IPS-18c (cell line): ENCODE measurements around the gene DUS3L.

ENCODE experiments used
- H3K4me3 ChIP-seq: 2 replicates; pipeline ENCODE4 v1.7.0; 2013; ENCODE audit warnings: low read depth, mild to moderate bottlenecking, low read length, moderate library complexity; ENCODE audit not compliant: insufficient read depth
- H3K9me3 ChIP-seq: one replicate; pipeline ENCODE4 v1.6.1; 2013; ENCODE audit warnings: mild to moderate bottlenecking, low read length, moderate library complexity; ENCODE audit not compliant: control insufficient read depth, insufficient read depth

Gene DUS3L

DNA sequence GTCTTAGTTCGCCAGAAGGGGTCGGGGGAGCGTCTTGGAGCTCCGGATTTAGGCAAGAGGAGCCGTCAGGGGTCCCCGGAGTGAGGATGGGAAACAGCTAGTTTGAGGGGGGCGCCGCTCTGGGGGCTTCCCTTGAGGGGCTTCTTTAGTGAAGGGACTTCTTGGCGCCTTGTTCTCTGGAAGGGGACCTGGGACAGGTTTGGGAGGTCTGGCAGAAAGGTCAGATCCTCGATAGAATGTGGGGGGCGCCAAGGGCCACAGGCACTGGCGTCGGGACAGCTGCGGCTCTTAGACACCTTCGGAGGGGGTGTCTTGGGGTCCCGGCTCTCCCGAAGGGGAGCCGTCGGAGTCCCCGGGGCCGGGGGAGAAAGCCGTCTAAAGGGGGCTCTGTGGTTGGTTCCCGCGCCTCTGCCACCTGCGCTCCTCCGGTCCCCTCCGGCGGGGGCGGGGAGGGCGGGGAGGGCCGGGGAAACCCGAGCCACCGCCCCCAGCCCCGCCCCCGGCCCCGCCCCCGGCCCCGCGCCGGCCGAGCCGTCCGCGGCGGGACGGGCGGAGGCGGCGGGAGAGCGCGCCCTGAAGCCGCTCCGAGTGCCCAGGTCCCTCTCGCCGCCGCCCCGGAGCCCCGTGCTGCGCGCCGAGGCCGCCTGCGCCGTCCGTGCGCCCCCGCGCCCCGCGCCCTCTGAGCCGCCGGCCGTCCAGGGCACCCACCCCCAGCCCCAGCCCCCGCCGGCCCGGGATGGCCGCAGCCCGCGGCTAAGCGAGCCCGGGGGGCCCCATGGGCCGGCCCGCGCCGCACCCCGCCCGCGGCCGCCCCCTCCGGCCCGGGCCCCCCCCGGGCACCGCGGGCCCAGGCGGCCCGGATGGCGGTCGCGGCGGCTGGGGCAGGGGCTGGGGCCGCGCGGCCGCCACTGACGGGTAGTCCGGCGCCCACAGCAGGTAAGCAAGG is 13.8 kb upstream of the DUS3L start, which contains the start of gene NRTN:
Gene NRTN (plus strand): TSS at position 552 of the 946 bp plus-strand sequence. CDS start 19,099 bp downstream, outside the sequence.
- H3K4me3 ChIP-seq, result peak within 1 kb of the TSS; percentile 49
- H3K9me3 ChIP-seq, result no peaks in the 10 kb centered on the region

DNA sequence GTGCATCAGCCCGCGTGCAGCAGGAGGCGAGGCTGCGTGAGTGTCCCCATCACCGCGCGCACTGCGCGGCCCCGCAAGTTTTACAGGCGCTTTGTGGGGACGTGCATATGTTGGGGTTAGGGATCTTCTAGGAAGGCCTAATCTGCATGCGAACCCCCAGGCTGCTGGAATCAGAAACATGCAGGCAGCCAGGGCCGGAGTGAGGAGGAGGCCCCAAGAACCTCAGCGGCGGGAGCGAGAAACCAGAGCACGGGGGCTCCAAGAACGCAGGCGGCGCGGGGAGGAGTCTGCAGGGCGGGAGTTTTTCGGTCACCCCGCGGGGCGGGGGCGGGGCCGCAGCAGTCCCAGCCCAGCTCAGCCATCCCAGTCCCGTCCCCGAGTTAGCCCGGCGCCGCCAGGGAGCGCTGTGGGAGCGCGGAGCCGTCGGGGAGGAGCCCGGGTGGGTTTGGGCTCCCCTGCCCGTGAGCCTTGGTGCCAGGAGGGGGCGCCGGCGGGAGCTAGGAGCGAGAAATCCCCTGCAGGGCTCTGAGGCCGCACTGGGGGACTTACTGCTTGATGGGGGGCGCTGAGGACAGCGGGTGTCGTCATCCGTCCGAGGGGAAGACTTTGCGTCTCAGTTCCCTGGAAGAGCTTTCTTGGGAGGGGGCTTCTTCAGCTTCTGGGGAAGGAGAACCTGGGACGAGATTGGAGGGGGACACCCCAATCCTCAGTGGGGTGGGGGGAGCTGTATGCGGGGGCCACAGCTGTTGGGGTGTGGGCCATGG is 13.0 kb upstream of the DUS3L start:
- H3K9me3 ChIP-seq, result no peaks in the 10 kb centered on the region
- peak overlapping the region; percentile 28; the same call in 1 of the 2 replicates for H3K4me3 ChIP-seq

DNA sequence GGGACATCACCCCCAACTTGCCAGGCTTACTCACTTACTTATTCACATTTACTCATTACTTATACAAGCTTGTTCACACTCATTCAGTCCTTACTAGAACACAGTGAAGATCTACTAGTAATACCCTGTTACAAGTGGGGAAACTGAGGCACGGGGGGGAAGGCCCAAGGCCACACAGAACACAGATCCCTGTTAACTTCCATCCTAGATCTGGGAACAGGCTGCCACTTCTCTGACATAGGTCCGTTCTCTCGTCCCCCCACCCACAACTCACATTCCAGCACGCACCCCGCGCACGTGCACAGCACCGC is 12.4 kb upstream of the DUS3L start:
- peak overlapping the region; percentile 16; the same call in 1 of the 2 replicates for H3K4me3 ChIP-seq
- no peaks in the 10 kb centered on the region for H3K9me3 ChIP-seq

DNA sequence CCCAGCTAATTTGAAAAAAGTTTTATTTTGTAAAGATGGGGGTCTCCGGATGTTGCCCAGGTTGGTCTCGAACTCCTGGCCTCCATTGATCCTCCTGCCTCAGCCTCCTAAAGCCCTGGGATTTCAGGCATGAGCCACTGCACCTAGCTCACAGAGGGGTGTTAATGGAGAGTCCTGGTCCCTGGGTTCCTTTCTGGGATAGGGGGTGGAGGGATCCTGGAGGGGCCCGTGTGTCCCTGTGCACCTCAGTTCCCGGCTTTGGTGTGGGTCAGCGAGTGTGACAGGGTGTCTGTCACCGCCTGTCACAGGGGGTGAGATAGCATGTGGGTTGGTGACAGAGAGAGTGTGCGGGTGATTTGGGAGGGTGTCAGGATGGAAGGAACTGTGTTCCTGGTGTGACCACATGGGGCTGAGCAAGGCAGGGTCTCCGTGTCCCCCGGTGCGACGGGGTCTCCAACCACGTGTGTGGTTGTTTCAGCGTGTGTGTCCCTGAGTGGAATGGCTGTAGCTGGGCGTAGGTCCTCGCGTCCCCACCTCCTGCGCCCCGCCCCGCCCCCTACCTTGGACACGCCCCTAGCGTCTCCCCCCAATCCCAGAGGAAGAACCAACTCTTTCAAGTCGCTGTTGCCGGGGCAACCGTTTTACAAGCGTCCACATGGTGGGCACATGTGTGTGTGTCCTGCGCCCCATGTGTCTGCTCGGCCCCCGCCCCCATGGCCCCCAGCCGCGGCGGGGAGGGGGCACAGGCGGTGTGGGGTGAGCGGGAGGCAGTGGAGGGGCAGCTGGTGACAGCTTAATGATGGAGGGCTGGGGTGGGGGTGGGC is 11.0 kb upstream of the DUS3L start:
- Histone ChIP-seq H3K4me3 (no peak overlapping the region; the same call in 1 of the 2 replicates), H3K9me3 (no peaks in the 10 kb centered on the region)

DNA sequence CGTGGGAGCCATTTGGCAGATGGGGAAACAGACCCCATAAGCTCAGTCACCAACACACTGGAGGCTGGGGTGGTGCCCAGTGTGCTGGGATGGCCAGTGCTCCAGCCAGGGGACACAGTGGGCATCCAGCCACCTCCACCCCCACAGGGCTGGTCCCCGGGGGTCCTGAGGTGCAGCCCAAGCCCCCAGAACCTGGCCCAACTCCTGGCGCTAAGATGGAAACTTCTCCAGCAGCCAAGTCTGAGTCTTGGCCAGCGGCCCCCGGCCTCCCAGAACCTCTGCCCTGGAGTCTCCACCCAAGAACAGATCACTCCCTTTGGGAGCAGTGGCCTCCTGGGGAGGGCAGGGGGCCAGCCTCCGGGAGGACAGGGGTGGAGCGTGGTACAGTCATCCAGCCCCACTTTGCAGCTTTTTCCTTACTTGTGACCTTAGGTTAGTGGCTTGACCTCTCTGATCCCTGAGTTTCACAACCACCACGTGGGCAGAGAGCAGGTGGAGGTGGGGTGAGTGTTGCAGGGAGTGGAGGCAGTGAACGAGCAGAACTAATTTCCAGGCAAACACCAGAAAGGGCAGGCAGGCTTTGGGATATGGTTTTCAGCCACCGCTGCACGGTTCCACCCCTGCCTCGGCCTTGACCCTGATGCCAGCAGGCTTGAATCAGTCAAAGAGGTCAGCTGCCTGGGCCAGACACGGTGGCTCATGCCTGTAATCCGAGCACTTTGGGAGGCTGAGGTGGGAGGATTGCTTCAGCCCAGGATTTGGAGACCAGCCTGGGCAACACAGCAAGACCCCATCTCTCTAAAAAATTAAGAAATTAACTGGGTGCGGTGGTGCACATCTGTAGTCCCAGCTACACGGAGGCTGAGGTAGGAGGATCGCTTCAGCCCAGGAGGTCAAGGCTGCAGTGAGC is 9.7 kb upstream of the DUS3L start:
- no peaks in the 10 kb centered on the region for H3K9me3 ChIP-seq
- H3K4me3 ChIP-seq, result no peak overlapping the region

DNA sequence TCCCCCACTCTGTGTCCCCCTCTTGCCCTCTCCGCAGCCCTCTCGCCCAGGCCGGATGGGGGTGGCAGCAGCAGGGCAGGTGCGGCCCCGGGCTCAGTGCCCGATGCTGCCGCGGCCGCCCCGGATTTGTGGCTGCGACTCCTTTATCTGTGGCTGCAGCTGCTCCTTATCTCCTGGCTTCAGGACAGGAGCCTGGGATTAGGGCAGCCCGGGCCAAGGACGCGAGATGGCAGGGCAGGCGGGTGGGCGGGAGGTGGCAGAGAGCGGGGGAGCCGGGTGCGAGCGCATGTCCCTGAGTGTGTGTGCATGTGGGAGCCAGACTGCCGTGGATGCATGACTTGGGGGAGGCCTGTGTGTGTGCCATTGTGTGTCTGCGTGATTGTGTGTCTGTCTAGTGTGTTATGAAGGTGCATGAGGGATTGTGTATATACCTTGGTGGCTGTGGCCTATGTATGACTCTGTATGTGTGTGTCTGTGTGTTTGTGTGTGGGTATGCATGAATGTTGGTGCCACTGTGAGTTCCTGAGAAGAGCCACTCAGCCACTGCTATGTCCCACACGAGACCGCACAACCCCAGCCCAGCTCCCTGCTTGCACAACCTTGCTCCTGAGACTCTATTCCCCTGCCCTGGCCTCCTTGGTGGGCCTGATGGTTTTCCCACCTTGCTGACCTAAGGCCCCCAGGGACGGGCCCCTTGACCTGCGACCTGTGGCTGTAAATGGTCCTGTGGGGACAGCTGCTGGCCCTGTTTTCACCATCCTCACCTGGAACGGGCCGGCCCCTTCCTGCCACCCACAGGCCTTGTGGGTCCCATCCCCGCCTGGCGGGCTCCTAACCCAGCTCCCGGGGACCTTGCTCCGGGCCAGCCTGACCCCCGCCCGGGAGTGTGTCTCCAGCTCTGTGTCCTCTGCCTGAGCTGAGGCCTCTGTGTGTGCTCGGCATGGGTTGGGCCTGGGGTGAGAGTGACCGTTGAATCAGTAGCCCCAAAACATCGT is 8.6 kb upstream of the DUS3L start:
- Histone ChIP-seq H3K9me3 (no peaks in the 10 kb centered on the region), H3K4me3 (no peak overlapping the region)

DNA sequence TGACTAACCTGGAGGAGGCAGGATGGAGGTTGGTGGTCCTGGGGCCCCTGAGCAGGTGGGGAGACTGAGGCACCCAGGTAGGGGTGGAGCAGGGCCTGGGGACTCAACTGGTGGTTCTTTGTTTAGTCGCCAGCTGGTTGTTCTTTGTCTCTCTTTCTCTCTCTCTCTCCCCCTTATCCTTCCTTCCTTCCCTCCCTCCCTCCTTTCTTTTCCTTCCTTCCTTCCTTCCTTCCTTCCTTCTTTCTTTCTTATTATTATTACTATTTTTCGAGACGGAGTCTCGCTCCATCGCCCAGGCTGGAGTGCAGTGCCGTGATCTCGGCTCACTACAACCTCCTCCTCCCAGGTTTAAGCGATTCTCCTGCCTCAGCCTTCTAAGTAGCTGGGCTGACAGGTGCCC is 7.3 kb upstream of the DUS3L start:
- Histone ChIP-seq H3K4me3 (no peak overlapping the region), H3K9me3 (no peaks in the 10 kb centered on the region)

DNA sequence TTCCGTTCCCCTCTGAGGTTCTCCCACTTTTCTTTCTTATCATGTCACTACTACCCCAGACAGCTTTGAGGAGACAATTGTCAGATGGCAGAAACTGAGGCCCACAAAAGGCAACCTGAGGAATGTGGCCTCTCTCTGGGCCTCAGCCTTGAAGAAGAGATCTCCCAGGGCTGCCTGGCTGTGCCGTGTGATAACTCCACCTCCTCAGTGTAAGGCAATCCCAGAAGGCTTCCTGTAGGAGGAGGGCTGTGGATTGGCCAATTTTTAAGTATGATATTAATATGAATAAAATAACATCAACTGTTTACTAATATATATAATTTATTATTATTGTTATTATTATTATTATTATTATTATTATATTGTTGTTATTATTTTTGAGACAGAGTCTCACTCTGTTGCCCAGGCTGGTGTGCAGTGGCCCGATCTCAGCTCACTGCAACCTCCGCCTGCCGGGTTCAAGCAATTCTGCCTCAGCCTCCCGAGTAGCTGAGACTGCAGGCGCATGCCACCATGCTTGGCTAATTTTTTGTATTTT is 4.5 kb upstream of the DUS3L start:
- Histone ChIP-seq H3K9me3 (no peaks in the 10 kb centered on the region), H3K4me3 (no peak overlapping the region)

DNA sequence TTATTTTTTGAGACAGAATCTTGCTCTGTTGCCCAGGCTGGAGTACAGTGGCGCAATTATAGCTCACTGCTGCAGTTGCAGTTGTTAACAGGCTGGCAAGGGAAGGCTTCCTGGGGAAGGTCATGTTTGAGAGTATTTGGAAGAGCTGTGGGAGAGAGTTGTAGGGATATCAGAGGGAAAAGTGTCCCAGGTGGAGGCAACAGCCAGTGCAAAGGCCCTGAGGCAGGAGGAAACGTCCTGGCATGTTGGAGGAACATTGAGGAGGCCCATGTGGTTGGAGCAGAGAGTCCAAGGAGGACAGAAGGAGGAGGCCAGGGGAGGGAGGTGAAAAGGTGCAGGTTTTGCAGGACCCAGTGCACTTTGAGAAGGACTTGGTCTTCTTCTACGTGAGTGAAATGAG is 2.2 kb upstream of the DUS3L start:
- Histone ChIP-seq H3K9me3 (no peaks in the 10 kb centered on the region), H3K4me3 (no peak overlapping the region)

DNA sequence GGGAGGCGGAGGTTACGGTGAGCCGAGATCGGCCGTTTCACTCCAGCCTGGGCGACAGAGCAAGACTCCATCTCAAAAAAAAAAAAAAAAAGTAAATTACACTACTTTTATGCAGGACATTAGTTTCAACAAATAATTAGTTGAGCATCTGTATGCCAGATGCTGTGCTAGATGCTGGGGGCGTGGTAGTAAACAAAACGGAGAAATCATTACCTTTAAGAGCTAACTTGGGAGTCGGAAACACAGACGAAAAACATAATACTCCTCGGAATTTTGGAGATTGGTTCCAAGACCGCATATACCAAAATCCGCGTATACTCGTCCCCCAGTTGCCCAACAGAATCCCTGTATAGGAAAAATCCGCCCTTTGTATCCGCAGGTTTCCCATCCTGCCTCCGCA is 1.3 kb upstream of the DUS3L start:
- no peak overlapping the region for H3K4me3 ChIP-seq
- H3K9me3 ChIP-seq, result no peaks in the 10 kb centered on the region

DNA sequence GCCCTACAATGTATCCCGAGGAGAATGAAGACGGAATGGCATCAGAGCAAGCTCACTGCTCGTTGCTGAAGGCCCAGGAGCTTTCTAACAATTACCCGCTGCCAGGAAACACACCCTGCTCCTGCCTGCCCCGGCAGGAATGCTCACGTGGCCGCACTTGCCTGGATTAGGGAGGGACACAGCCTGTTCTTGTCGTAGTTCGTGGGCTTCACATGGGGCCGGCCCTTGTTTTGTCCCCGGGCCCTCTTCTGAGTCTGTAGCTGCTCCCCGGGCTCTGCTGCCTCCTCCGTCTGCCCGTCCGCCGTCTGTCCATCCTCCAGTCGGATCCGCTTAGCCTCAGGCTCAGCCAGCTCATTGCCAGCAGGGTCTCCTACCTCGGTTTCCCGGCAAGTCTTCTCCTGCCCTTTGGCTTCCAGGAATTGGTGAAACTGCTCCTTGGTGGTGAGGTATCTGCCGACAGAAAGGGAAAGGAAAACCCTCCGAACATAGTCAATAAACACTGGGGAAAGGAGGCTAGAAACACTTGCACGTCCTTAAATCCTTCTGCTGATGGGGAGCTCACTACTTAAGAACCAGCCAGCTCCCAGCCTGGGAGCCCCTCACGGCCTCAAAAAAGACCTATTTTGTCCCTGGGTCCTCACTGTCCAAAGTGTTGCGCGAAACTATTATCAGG is 941 bp downstream of the DUS3L start:
- no peaks in the 10 kb centered on the region for H3K9me3 ChIP-seq

DNA sequence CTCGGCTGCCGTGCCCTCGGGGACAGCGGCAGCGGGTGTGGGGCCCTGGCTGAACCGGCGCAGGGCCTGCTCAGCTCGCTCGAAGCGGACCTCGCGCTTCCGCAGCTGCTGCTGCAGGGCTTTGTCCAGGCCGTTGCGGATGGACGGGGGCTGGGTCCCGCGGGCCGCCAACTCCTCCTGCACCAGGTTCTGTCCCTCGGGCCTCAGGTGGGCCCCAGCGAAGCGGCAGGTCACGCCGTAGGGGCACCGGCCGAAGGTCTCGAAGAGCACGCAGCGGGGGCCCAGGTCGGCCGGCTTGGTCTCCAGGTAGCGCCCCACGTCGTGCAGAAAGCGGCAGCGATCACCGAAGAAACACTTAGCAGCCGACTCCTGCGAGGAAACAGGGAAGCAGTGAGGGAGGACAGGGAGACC is 1.6 kb downstream of the DUS3L start:
- H3K4me3 ChIP-seq, result no peak overlapping the region
- no peaks in the 10 kb centered on the region for H3K9me3 ChIP-seq

More for the DNA sequence above, 941 bp downstream of the DUS3L start:
- H3K4me3 ChIP-seq, result peak overlapping the region; percentile 46

DNA sequence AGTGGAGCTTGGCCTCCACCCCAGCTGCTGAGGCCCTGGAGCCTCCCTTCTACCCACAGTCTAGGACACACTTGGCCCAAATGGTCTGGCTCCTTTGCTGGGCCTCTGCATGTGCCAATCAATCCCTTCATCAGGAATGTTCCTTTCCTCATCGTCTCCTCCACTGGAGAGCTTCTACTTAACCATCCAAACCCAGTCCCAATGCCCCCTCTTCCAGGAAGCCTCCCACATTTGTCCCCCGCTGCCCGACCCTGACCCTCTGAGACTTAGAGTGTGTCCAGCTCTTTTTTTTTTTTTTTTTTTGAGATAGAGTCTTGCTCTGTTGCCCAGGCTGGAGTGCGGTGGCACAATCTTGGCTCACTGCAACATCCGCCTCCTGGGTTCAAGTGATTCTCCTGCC is 2.5 kb downstream of the DUS3L start:
- no peaks in the 10 kb centered on the region for H3K9me3 ChIP-seq
- H3K4me3 ChIP-seq, result no peak overlapping the region

DNA sequence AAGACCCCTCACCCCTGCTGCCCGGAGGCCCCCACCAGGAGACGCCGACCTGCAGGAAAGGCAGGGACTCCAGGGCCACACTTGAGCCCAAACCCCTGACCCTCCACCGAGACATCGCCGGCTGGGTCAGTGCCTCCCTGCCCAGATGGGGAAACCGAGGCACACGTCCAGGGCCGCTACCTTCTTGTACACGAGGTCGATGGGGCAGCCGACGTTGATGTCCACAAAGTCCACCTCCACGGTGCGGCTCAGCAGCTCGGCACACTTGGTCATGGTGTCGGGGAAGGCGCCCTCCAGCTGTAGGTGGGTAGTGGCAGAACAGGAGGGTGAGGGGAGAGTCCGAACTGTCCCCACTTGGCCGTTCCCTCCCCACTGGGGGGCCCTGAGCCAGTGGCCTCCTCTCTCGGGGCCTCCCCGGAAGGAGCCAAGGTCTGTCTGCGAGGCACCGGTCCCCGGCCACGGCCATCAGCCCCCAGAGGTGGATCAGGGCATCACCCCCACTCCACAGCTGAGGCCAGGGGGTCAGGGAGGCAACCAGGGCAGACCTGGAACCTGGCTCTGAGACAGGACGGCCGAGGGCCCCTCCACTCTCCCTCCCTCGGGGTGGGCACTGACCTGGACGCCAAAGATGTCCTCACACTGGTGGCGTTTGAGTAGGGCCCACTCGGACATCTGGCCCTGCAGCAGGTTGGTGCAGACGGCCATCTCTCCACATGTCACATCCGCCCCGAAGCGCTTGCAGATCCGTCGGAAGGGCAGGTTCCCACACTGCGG is 3.4 kb downstream of the DUS3L start:
- H3K4me3 ChIP-seq, result no peak overlapping the region
- H3K9me3 ChIP-seq, result no peaks in the 10 kb centered on the region
